MM.1S (cell line): ENCODE measurements around the gene IPO9.

ENCODE experiments used
- EZH2 ChIP-seq: fragments of 300-600 bp; sonication (generic); optimal IDR thresholded peaks from 2 replicates; pipeline ENCODE3; 2017; ENCODE audit warnings: low read depth, mild to moderate bottlenecking, antibody characterized with exemption, low read length, mixed read lengths
- TF ChIP-seq, protein P1 (sequence below): fragments of 300-600 bp; sonication (generic); IDR thresholded peaks from 2 replicates; pipeline ENCODE4 v1.5.1; 2016; ENCODE audit warnings: antibody characterized with exemption, low read length, mixed read lengths

DNA sequence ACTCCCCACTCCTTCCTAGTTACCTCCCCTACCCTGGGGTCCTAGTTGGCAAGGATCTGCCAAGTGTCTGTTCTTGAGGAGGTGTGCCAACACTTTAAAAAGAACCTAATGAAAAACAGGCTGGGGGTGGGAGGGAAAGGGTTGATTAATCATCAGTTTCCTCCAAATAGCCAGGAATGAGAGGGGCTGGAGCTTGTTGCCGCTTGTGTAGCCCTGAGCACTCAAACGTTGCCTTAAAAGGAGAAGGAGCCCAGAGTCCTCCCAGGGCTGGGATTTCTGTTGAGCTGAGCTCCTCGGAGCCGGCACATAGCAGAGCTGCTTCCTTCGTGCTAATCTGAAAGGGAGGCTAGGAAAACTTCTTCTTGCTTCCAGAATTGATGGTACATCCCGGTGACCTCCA is 75.6 kb downstream of the IPO9 start:
- TF ChIP-seq, protein P1, sequence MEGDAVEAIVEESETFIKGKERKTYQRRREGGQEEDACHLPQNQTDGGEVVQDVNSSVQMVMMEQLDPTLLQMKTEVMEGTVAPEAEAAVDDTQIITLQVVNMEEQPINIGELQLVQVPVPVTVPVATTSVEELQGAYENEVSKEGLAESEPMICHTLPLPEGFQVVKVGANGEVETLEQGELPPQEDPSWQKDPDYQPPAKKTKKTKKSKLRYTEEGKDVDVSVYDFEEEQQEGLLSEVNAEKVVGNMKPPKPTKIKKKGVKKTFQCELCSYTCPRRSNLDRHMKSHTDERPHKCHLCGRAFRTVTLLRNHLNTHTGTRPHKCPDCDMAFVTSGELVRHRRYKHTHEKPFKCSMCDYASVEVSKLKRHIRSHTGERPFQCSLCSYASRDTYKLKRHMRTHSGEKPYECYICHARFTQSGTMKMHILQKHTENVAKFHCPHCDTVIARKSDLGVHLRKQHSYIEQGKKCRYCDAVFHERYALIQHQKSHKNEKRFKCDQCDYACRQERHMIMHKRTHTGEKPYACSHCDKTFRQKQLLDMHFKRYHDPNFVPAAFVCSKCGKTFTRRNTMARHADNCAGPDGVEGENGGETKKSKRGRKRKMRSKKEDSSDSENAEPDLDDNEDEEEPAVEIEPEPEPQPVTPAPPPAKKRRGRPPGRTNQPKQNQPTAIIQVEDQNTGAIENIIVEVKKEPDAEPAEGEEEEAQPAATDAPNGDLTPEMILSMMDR: no peak
- TF ChIP-seq EZH2: no peak
